AG09309 (cell line): ENCODE measurements around the gene STRN3.
A peak's percentile ranks its signal among the peaks of the same experiment; 100 is the strongest.
"Not testable (repeated sequence)": the region's sequence is repeated elsewhere in the genome, so short reads cannot be mapped to it uniquely, and the experiment has no call there.

Experiments
- DNase-seq: peaks from one replicate; pipeline ENCODE4 v3.0.0-alpha.2; 2010; ENCODE audit warnings: low read depth
- H3K4me3 ChIP-seq: 2 replicates; pipeline ENCODE4 v1.5.1; 2011; ENCODE audit warnings: mild to moderate bottlenecking, low read depth, low read length, moderate library complexity; ENCODE audit not compliant: control insufficient read depth
- TF ChIP-seq, protein P1 (sequence below): IDR thresholded peaks from 2 replicates; pipeline ENCODE4 v1.5.1; 2011; ENCODE audit warnings: mild to moderate bottlenecking, low read depth, low read length, inconsistent platforms; ENCODE audit not compliant: insufficient read depth, control insufficient read depth; ENCODE audit errors: missing control alignments

The STRN3 gene

GRCh38 chr14:30914812-30915211 lies 111.4 kb downstream of the STRN3 start:
- no peak overlapping the region for H3K4me3 ChIP-seq
- TF ChIP-seq, protein P1, sequence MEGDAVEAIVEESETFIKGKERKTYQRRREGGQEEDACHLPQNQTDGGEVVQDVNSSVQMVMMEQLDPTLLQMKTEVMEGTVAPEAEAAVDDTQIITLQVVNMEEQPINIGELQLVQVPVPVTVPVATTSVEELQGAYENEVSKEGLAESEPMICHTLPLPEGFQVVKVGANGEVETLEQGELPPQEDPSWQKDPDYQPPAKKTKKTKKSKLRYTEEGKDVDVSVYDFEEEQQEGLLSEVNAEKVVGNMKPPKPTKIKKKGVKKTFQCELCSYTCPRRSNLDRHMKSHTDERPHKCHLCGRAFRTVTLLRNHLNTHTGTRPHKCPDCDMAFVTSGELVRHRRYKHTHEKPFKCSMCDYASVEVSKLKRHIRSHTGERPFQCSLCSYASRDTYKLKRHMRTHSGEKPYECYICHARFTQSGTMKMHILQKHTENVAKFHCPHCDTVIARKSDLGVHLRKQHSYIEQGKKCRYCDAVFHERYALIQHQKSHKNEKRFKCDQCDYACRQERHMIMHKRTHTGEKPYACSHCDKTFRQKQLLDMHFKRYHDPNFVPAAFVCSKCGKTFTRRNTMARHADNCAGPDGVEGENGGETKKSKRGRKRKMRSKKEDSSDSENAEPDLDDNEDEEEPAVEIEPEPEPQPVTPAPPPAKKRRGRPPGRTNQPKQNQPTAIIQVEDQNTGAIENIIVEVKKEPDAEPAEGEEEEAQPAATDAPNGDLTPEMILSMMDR: no peak
- no peak for DNase-seq

DNA sequence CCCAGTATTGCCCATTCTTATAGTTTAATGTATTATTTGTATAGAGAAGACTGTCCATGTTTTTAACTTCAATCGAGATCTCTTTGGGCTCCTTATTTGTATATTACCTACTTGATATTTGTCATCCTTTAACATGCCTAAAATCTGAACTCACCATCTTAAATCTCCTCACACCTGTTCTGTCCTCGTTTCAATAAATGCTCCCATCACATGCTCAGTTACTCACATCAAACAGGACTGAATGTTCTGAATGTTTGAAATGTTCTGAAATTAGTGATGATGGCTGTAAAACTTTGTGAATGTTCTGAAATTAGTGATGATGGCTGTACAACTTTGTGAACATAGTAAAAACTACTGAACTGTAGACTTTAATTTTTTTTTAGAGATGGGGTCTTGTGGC lies 117.4 kb downstream of the STRN3 start:
- H3K4me3 ChIP-seq: no peak overlapping the region
- DNase-seq: no peak
- TF ChIP-seq, protein P1: no peak

GRCh38 chr14:30907659-30908057 lies 118.5 kb downstream of the STRN3 start:
- DNase-seq: no peak
- no peak overlapping the region for H3K4me3 ChIP-seq
- TF ChIP-seq, protein P1: no peak

DNA sequence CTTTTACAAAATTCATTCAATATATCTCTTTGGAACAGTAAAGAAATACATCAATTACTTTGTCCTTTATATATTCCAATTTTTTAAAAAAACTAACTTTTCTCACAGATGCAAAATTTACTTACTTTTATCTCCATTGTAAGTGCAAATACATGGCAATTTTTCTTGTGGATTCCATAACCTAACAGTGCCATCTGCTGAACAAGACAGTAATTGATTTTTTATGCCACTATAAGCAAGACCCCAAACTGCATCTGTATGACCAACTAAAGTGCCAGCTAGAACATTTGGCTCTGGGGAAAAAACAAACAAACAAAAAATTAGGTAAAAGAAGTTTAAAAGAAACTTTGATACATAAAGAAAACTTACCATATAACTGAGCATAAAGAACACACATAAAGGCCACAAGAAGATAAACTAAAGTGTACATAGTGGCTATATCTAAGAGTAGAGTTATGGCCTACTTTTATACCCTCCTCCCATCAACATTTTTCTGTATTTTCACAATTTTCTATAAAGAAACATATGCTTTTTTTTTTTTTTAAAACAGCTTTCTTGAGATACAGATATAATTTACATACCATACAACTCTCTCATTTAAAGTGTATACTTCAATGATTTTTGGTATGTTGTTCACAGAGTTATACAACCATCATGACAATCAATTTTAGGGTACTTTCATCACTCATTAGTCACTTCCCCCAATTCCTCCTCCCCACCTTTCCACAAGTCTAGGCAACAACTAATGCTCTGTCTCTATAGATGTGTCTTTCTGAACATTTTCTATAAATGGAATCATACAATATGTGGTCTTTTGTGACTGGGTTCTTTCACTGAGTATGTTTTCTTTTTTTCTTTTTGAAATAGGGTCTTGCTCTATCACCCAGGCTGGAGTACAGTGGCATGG lies 119.2 kb downstream of the STRN3 start:
- no peak for DNase-seq
- no peak overlapping the region for H3K4me3 ChIP-seq
- TF ChIP-seq, protein P1: peak; percentile 12

DNA sequence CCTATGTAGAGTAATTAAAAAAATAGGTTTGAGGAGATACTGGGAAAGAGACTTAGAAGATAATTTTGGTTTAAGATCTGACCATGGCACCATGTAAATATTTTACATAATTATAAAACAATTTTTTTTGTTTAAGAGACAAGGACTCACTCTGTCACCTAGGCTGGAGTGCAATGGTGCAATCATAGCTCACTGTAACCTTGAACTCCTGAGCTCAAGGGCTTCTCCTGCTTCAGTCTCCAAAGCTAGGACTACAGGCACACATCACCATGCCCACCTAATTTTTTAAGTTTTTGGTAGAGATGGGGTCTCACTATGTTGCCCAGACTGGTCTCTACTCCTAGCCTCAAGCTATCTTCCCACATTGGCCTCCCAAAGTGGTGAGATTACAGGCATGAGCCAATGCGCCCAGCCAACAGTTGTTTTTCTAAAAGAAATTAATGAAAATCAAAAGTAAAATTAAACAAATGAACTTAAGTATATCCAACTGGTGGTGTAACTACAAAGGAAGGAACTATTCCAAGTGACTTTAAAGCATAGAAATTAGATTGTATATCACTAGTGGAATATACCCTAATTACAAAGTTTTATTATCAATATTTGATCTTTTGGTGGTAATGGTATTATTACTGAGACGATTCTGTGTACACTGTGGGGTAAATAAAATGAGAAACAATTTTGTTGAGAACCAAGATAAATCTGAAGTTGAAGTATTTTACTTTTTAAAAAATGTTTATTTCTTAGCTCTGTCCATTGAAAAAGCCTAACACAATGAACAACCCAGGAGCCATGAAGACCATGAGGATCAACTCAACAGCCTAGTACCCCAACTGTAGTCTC lies 122.7 kb downstream of the STRN3 start:
- TF ChIP-seq, protein P1: no peak
- H3K4me3 ChIP-seq: no peak overlapping the region
- DNase-seq: no peak

DNA sequence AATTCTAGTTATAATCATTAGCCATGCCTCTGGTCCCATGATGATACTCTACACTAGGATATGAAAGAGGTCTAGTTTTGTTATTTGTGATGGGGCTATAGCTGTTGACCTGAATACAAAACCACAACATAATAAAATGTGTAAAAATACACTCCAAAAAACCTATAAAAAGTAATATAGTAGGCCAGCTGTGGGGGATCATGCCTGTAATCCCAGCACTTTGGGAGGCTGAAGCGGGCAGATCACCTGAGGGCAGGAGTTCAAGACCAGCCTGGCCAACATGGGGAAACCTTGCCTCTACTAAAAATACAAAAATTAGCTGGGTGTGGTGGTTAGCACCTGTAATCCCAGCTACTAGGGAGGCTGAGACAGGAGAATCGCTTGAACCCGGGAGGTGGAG lies 129.1 kb downstream of the STRN3 start:
- not testable (repeated sequence) for H3K4me3 ChIP-seq, DNase-seq

DNA sequence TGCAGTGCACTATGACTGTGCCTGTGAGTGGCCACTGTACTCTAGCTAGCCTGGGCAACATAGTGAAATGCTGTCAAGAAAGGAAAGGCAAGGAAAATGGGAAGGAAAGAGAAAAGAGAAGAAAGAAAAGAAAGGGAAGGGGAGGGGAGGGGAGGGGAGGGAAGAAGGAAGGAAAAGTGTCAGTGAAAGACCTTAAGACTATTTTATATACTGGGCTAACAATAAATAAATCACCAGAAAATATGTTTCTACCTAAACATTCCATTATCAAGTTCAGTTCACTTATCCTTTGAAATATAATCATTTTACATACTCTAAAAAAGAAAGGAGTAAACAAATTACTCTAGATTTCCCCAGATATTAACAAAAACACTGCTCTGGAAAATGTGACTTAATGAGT lies 129.7 kb downstream of the STRN3 start:
- no peak for DNase-seq
- TF ChIP-seq, protein P1: no peak
- no peak overlapping the region for H3K4me3 ChIP-seq
